Heart left ventricle (tissue), 13 donors: Measurements from ENCODE around the gene NTRK1.

Experiments
- POLR2A ChIP-seq, 2 donors: fragments of 450-650 bp; IDR thresholded peaks; one replicate each; pipeline ENCODE4 v1.6.1; 2017; ENCODE audit warnings: antibody characterized with exemption in 2 of 2, mild to moderate bottlenecking in 2 of 2, moderate library complexity in 2 of 2
- TF ChIP-seq, protein P1 (sequence below), 12 donors: fragments of 200-600 bp; sonication (generic) in 4 of 12; IDR thresholded peaks; one replicate each; pipeline versions ENCODE4 v1.5.0 to v1.8.0; 2018 to 2022; ENCODE audit warnings: antibody characterized with exemption in 12 of 12, mild to moderate bottlenecking in 5 of 12
- donor health status: ischemic (EF 13 %, LVEDD 7.1; RV severe dilation, severe dysfunction).
- donor health status: DM: no; HTN: yes; CAD: no.
- donor health status: DM: no; HTN: no; CAD: no.
- donor health status: ischemic (EF 25% LVEDD 6.9; RV normal size, moderate dysfunction).
- donor health status: ischemic (EF 25% LVEDD 5.7; RV mildly dilated, moderate dysfunction).
- donor health status: ischemic (EF 35%, LVEDD 5.7; RV mildly dilated, moderate dysfunction).
- donor health status: nonischemic (EF 11% LVEDD 7.7; RV severe dilation, severe dysfunction).
- donor health status: DM: yes; HTN: yes; CAD: no.
- donor health status: PGD.
- donor health status: ischemic (EF 29% LVEDD 5.4; RV normal size, mild dysfunction).
- donor health status: nonischemic (EF 23%, LVEDD 6.1; RV moderate dilation, normal function).

DNA sequence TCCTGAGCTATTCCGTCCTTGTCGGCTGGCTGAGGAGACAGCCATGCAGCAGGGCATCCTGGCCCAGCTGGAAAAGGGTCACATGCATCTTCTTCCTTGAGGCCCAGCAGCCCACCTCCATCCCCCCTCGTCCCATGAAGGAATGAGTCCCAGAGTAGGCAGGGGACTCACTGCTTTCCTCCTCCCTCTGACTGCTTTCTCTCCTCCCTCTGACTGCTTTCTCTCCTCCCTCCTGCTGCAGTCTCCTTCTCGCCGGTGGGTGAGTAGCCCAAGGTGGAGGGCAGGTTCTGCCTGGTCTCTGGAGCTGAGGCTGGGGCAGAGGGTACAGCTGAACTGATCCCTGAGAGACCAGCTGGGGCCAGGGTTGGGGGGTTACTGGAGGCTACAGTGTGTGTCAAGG is 13.5 kb downstream of the NTRK1 start:
- no peak for TF ChIP-seq POLR2A (IDR thresholded peaks at IDR 0.05)
- TF ChIP-seq, protein P1, sequence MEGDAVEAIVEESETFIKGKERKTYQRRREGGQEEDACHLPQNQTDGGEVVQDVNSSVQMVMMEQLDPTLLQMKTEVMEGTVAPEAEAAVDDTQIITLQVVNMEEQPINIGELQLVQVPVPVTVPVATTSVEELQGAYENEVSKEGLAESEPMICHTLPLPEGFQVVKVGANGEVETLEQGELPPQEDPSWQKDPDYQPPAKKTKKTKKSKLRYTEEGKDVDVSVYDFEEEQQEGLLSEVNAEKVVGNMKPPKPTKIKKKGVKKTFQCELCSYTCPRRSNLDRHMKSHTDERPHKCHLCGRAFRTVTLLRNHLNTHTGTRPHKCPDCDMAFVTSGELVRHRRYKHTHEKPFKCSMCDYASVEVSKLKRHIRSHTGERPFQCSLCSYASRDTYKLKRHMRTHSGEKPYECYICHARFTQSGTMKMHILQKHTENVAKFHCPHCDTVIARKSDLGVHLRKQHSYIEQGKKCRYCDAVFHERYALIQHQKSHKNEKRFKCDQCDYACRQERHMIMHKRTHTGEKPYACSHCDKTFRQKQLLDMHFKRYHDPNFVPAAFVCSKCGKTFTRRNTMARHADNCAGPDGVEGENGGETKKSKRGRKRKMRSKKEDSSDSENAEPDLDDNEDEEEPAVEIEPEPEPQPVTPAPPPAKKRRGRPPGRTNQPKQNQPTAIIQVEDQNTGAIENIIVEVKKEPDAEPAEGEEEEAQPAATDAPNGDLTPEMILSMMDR (IDR thresholded peaks at IDR 0.05): no peak
